Stimulated activated CD4-positive, alpha-beta T cell treated with anti-CD3 and anti-CD28 coated beads, Interleukin-2, amount 100 ng/mL, for 4 hours (primary cell): Measurements from ENCODE around the gene HOXA10.

Experiments
- DNase-seq: peaks from one replicate; pipeline ENCODE4 v3.0.0-alpha.2; 2020; ENCODE audit warnings: low read depth

The HOXA10 gene

DNA sequence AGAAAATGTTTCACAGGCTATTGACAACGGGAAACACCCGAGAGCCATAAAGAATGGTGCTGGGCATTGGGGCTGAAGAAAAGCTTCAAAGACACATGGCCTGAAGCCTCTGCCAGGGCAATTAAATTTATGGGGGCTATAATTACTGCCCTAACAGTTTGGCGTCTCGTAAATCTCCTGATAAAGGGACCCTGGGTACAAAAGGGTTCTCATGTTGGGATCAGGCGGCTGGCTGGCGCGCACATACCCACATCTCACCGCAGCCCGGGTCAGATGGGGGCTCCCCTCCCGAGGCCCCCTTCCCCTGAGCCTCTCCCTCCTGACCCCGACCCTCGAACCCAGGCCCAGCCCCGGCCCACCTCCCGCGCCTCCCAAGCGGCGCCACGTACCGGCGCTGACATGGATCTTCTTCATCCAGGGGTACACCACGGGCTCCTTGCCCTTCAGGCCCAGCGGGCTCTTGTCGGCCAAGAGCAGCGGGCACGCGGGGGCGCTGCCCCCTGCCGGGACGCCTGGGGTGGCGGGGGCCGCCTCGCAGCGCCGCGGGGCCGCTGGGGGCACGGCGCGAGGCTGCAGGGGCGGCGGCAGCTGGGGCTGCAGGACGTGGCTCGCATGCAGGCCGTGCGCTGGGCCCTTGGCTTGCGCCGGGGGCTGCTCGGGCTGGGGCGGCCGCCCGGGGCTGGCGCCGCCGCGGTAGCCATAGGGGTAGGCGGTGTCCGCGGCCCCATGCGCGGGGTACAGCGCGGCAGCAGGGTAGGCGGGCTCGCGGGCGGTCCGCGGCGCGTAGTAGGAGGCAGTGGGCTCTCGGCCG lies 44.2 kb downstream of the HOXA10 start:
- no peak for DNase-seq

GRCh38 chr7:27128776-27129728 lies 45.1 kb downstream of the HOXA10 start:
- DNase-seq = no peak

- no peak for DNase-seq
These were observed 46.1 kb downstream of the HOXA10 start for GRCh38 chr7:27128034-27128433.

- DNase-seq = no peak
These were observed 47.4 kb downstream of the HOXA10 start for GRCh38 chr7:27126596-27127327.

- no peak for DNase-seq
These were observed 48.1 kb downstream of the HOXA10 start for GRCh38 chr7:27125986-27126394.

GRCh38 chr7:27124902-27125689 lies 49.0 kb downstream of the HOXA10 start:
- DNase-seq = no peak

- no peak for DNase-seq
These were observed 49.8 kb downstream of the HOXA10 start for GRCh38 chr7:27124096-27124901.

DNA sequence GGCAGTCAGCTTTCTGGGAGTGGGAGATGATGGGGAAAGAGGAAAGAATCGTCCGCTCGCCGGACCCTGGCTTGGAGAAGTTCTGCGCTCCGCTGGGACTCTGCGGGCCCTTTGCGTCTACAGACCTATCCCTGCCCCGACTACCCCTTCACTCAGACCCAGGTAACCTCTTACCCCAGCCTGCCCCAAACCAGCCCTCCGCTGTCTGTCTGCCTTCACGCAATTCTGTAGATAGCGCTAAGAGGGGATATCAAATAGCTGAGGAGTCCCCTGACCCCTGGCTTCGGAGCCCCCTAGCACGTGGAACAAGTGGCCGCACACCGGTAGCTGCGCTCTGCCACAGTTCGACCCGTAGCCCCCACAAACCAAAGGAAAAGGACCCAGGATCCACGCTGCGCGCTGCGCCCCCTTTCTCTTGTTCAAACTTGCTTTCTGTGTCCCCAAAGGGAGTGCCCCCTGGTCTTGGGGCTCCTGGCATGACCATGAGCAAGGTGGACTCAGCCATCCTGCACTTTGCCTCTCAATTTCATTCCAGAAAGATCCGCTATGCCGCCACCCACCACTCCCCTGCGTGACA lies 50.6 kb downstream of the HOXA10 start:
- no peak for DNase-seq

GRCh38 chr7:27123007-27123476 lies 51.1 kb downstream of the HOXA10 start:
- no peak for DNase-seq

GRCh38 chr7:27122077-27122910 lies 51.8 kb downstream of the HOXA10 start:
- no peak for DNase-seq

GRCh38 chr7:27121684-27122076 lies 52.4 kb downstream of the HOXA10 start:
- no peak for DNase-seq
